Bronchial epithelial cell (primary cell): ENCODE measurements around the gene OR51L1. TPM values are rescaled to one million over a fixed set of nuclear protein-coding genes. Genes with fewer than 3 reads are reported as not detected.

Experiments used
- total RNA-seq: library from RNA; depleted of rRNA; stranded (reverse); fragments of >200 nt; gene quantifications from 2 replicates; pipeline ENCODE4 v1.2.1, GENCODE V29; 2014

Gene OR51L1
- total RNA-seq, 1 donor from 2014 or later: not detected

Other genes with a start within 250 kb of the OR51L1 start
- gene OR51F1, start 224.9 kb upstream of the OR51L1 start, total RNA-seq: not detected in 2 replicates
- gene OR52R1, start 190.5 kb upstream of the OR51L1 start, total RNA-seq: not detected in 2 replicates
- not detected in 2 replicates for gene OR51F2, start 173.5 kb upstream of the OR51L1 start, total RNA-seq
- not detected in 2 replicates for gene OR51S1, start 145.6 kb upstream of the OR51L1 start, total RNA-seq
- not detected in 2 replicates for gene OR51T1, start 113.0 kb upstream of the OR51L1 start, total RNA-seq
- not detected in 2 replicates for gene OR51A7, start 91.1 kb upstream of the OR51L1 start, total RNA-seq
- not detected in 2 replicates for gene OR51G2, start 75.5 kb upstream of the OR51L1 start, total RNA-seq
- gene OR51G1, start 70.5 kb upstream of the OR51L1 start, total RNA-seq: not detected in 2 replicates
- gene OR51A4, start 47.2 kb upstream of the OR51L1 start, total RNA-seq: not detected in 2 replicates
- not detected in 2 replicates for gene OR51A2, start 39.1 kb upstream of the OR51L1 start, total RNA-seq
- gene OR52J3, start 51.7 kb downstream of the OR51L1 start, total RNA-seq: not detected in 2 replicates
- not detected in 2 replicates for gene OR52E2, start 64.8 kb downstream of the OR51L1 start, total RNA-seq
- not detected in 2 replicates for gene OR52E1, start 74.7 kb downstream of the OR51L1 start, total RNA-seq
- not detected in 2 replicates for gene OR52A5, start 143.5 kb downstream of the OR51L1 start, total RNA-seq
- not detected in 2 replicates for gene OR52A1, start 159.9 kb downstream of the OR51L1 start, total RNA-seq
- not detected in 2 replicates for gene OR51V1, start 205.8 kb downstream of the OR51L1 start, total RNA-seq
- gene HBB, start 232.2 kb downstream of the OR51L1 start, total RNA-seq: not detected in 2 replicates
- gene HBD, start 239.6 kb downstream of the OR51L1 start, total RNA-seq: not detected in 2 replicates